Activated CD4-positive, alpha-beta T cell treated with anti-CD3 and anti-CD28 coated beads for 36 hours (primary cell): ENCODE results near the gene MRPL14. TPM values are rescaled to one million over a fixed set of nuclear protein-coding genes. Genes with fewer than 3 reads are reported as not detected.

Source experiments
- ATAC-seq: fragments of 200-7000 bp; cut with Tn5 transposase; one replicate; pipeline ENCODE4 v1.10.0; 2021; ENCODE audit warnings: mild to moderate bottlenecking, moderate library complexity
- CTCF ChIA-PET: fragments of 350-600 bp; sonication (Branson Sonifier 250); formaldehyde crosslinking; loops from one replicate; lab custom pipeline; 2021; ENCODE audit warnings: antibody characterized with exemption; lab: Charles Lee
- POLR2A ChIA-PET: fragments of 350-600 bp; sonication (Branson Sonifier 250); formaldehyde crosslinking; loops from one replicate; lab custom pipeline; 2021; ENCODE audit warnings: antibody characterized with exemption, inconsistent platforms; lab: Charles Lee
- DNase-seq: peaks from one replicate; pipeline ENCODE4 v3.0.0-alpha.2; 2020
- H3K27ac Mint-ChIP-seq: one replicate; pipeline ENCODE4 v1.8.0; 2021; ENCODE audit warnings: mixed read lengths
- H3K27me3 Mint-ChIP-seq: one replicate; pipeline ENCODE4 v1.8.0; 2021; ENCODE audit warnings: mixed read lengths
- H3K36me3 Mint-ChIP-seq: one replicate; pipeline ENCODE4 v1.8.0; 2021; ENCODE audit warnings: low read depth, mixed read lengths
- H3K4me1 Mint-ChIP-seq: one replicate; pipeline ENCODE4 v1.8.0; 2021; ENCODE audit warnings: mixed read lengths
- H3K4me3 Mint-ChIP-seq: one replicate; pipeline ENCODE4 v1.8.0; 2021; ENCODE audit warnings: mild to moderate bottlenecking, moderate library complexity, mixed read lengths
- H3K9me3 Mint-ChIP-seq: one replicate; pipeline ENCODE4 v1.8.0; 2021; ENCODE audit warnings: low read depth, mixed read lengths
- intact Hi-C, 2 experiments: fragments of 100-400 bp; cut with DNase I in 1 of 2; cut with micrococcal nuclease in 1 of 2; formaldehyde crosslinking; loops; one replicate each; pipeline versions ENCODE4 v1.14.2 to v1.15.1; 2022 to 2024; cut with DNase I, micrococcal nuclease
- total RNA-seq, 2 experiments: library from RNA; stranded (reverse); gene quantifications; one replicate each; pipeline ENCODE4 v1.2.3, GENCODE V29; 2021

MRPL14 gene
- total RNA-seq, 2 experiments from 2014 or later = 29.5 to 43.3 TPM

DNA sequence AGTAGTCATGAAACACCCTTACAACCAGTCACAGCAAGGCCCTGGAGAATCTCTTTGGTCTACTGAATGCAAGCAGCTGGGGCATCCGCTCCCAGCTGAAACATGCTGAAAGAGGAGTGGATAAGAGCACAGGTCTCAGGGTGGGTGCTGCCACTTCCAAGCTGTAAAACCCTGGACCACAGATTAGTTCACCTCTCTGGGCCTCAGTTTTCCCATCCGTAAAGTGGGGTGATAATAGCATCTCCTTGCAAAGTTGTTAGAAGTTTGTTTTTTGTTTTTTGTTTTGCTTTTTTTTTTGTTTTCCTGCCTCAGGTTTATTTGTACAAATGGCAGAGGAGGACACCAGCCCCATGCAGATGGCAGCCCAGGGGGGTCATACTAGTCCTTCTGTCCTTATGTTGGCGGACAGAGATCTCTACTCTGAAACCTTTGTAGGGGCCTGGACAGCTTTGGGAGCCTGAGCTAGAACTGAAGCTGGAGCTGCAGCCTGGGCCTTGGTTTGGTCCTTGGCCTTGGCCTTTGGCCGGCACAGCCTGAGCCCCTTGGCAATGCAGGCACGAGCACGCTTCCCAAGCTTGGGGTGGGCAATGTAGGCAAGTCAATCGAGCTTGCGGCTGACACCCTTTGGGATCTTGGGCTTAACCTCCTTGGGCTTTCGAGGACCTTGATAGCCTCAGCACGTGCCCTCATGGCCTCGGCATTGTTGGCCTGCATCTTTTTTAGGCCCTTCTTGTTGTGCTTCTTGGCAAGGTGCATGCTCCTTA lies 38.2 kb downstream of the MRPL14 start:
- no peaks in the 10 kb centered on the region for H3K4me1 Mint-ChIP-seq
- no peak for ATAC-seq
- no peak for DNase-seq
- intact Hi-C loops = no loop called here
- H3K4me3 Mint-ChIP-seq = no peak overlapping the region
- H3K27ac Mint-ChIP-seq = no peak overlapping the region
- POLR2A ChIA-PET = no interaction called here
- CTCF ChIA-PET = interaction anchor here (0.9 to 1.7 kb wide), 3 partner anchors 8 to 12 kb away, joined by 3 to 5 read pairs (median 4); no protein-coding TSS in a partner anchor
- H3K27me3 Mint-ChIP-seq = no peaks in the 10 kb centered on the region
- H3K36me3 Mint-ChIP-seq = no peaks in the 10 kb centered on the region
- H3K9me3 Mint-ChIP-seq = no peaks in the 10 kb centered on the region

GRCh38 chr6:44087623-44088022 lies 39.6 kb downstream of the MRPL14 start:
- H3K27ac Mint-ChIP-seq = no peak overlapping the region
- no peak overlapping the region for H3K4me3 Mint-ChIP-seq
- ChIA-PET CTCF (interaction anchor here (1.6 kb wide), 1 partner anchor 9 kb away, joined by 5 read pairs; no protein-coding TSS in a partner anchor), POLR2A (no interaction called here)
- H3K4me1 Mint-ChIP-seq = no peaks in the 10 kb centered on the region
- DNase-seq (no peak), ATAC-seq (no peak)
- intact Hi-C loops = no loop called here
- H3K27me3 Mint-ChIP-seq = no peaks in the 10 kb centered on the region
- no peaks in the 10 kb centered on the region for H3K36me3 Mint-ChIP-seq
- H3K9me3 Mint-ChIP-seq = no peaks in the 10 kb centered on the region

DNA sequence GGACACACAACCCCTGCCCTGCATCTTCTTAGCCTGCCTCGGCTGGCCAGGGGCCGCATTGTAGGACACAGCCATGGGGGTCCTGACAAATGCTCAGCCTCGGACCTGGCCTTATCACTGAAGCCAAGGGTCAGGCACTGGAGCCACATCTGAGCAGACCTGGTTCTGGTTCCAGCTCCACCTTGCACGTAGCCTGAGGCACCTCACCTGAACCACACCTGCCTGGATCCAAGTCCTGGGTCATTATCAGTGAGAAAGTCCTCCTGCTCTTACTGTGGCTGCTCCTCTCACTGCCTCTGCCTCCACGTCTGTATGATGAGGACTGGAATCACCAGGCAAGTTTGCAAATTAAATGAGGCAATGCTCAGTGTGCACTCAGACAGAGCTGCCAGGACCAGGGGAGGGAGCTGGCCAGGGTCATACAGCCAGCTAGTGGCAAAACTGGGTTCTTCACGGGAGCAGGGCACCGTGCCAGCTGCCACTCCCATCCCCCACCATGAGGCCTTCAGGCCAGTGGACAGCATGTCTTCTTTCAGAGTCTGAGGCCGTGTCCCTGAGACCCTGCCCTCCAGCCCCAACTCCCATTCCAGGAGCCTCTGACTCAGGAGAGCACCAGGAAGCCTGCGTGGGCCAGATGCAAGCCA lies 40.2 kb downstream of the MRPL14 start:
- ChIA-PET CTCF (interaction anchor here (0.5 to 0.6 kb wide), 2 partner anchors 373 to 396 kb away, joined by 3 read pairs; no protein-coding TSS in a partner anchor), POLR2A (interaction anchor here (0.7 kb wide), 2 partner anchors 262 to 577 kb away, joined by 4 read pairs; no protein-coding TSS in a partner anchor)
- H3K27ac Mint-ChIP-seq = no peak overlapping the region
- H3K27me3 Mint-ChIP-seq = no peaks in the 10 kb centered on the region
- no peaks in the 10 kb centered on the region for H3K9me3 Mint-ChIP-seq
- ATAC-seq (no peak), DNase-seq (no peak)
- no peaks in the 10 kb centered on the region for H3K36me3 Mint-ChIP-seq
- intact Hi-C loops = no loop called here
- no peak overlapping the region for H3K4me3 Mint-ChIP-seq
- no peaks in the 10 kb centered on the region for H3K4me1 Mint-ChIP-seq

DNA sequence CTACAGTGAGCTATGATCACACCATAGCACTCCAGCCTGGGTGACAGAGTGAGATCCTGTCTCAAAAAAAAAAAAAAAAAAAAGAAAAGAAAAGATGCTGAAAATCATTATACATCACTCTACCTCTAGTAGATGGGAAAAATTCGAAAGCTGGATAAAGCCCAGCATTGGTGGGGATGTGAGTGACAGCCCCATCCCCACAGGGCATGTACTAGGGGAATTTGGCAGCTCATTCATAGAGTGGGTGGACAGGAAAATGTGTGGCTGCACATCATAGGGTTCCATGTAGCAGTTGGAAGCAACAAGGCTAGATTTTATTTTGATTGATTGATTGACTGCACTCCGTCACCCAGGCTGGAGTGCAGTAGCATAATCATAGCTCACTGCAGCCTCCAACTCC lies 42.0 kb downstream of the MRPL14 start:
- no peak for DNase-seq
- ChIA-PET CTCF (interaction anchor here (0.6 to 1.9 kb wide), 6 partner anchors 11 to 364 kb away, joined by 3 to 5 read pairs (median 3); no protein-coding TSS in a partner anchor), POLR2A (no interaction called here)
- Mint-ChIP-seq H3K36me3 (no peaks in the 10 kb centered on the region), H3K4me3 (no peak overlapping the region), H3K9me3 (no peaks in the 10 kb centered on the region), H3K27ac (no peak overlapping the region), H3K27me3 (no peaks in the 10 kb centered on the region), H3K4me1 (no peaks in the 10 kb centered on the region)
- intact Hi-C loops = no loop called here
- no peak for ATAC-seq

- Mint-ChIP-seq H3K4me1 (no peaks in the 10 kb centered on the region), H3K27me3 (no peaks in the 10 kb centered on the region), H3K4me3 (no peak overlapping the region), H3K36me3 (no peaks in the 10 kb centered on the region), H3K9me3 (no peaks in the 10 kb centered on the region), H3K27ac (no peak overlapping the region)
- CTCF ChIA-PET = interaction anchor here (0.6 to 1.9 kb wide), 5 partner anchors 11 to 331 kb away, joined by 3 to 5 read pairs (median 3); no protein-coding TSS in a partner anchor
- DNase-seq (no peak), ATAC-seq (no peak)
- POLR2A ChIA-PET = no interaction called here
- intact Hi-C loops = no loop called here
These were observed 42.8 kb downstream of the MRPL14 start for GRCh38 chr6:44084231-44085014.

GRCh38 chr6:44082872-44083321 lies 44.4 kb downstream of the MRPL14 start:
- H3K27ac Mint-ChIP-seq = no peak overlapping the region

GRCh38 chr6:44081753-44082152 lies 45.5 kb downstream of the MRPL14 start:
- peaks cover under 1% of the 10 kb centered on the region for H3K4me1 Mint-ChIP-seq
- H3K4me3 Mint-ChIP-seq = no peak overlapping the region
- ATAC-seq (no peak), DNase-seq (no peak)
- POLR2A ChIA-PET = no interaction called here
- intact Hi-C loops = no loop called here
- H3K9me3 Mint-ChIP-seq = no peaks in the 10 kb centered on the region
- CTCF ChIA-PET = interaction anchor here (0.7 to 1.6 kb wide), 3 partner anchors 211 to 412 kb away, joined by 3 to 5 read pairs (median 3); no protein-coding TSS in a partner anchor
- no peak overlapping the region for H3K27ac Mint-ChIP-seq
- no peaks in the 10 kb centered on the region for H3K36me3 Mint-ChIP-seq
- H3K27me3 Mint-ChIP-seq = peaks cover 3% of the 10 kb centered on the region

More at GRCh38 chr6:44082872-44083321, 44.4 kb downstream of the MRPL14 start:
- no peak for ATAC-seq
- intact Hi-C loops = no loop called here
- Mint-ChIP-seq H3K27me3 (peaks cover 2% of the 10 kb centered on the region), H3K9me3 (no peaks in the 10 kb centered on the region), H3K4me1 (no peaks in the 10 kb centered on the region), H3K4me3 (no peak overlapping the region), H3K36me3 (no peaks in the 10 kb centered on the region)
- CTCF ChIA-PET = interaction anchor here (0.6 to 1.2 kb wide), 3 partner anchors 314 to 446 kb away, joined by 3 read pairs; no protein-coding TSS in a partner anchor
- POLR2A ChIA-PET = interaction anchor here (0.5 kb wide), 1 partner anchor 626 kb away, joined by 3 read pairs; no protein-coding TSS in a partner anchor
- DNase-seq = no peak

DNA sequence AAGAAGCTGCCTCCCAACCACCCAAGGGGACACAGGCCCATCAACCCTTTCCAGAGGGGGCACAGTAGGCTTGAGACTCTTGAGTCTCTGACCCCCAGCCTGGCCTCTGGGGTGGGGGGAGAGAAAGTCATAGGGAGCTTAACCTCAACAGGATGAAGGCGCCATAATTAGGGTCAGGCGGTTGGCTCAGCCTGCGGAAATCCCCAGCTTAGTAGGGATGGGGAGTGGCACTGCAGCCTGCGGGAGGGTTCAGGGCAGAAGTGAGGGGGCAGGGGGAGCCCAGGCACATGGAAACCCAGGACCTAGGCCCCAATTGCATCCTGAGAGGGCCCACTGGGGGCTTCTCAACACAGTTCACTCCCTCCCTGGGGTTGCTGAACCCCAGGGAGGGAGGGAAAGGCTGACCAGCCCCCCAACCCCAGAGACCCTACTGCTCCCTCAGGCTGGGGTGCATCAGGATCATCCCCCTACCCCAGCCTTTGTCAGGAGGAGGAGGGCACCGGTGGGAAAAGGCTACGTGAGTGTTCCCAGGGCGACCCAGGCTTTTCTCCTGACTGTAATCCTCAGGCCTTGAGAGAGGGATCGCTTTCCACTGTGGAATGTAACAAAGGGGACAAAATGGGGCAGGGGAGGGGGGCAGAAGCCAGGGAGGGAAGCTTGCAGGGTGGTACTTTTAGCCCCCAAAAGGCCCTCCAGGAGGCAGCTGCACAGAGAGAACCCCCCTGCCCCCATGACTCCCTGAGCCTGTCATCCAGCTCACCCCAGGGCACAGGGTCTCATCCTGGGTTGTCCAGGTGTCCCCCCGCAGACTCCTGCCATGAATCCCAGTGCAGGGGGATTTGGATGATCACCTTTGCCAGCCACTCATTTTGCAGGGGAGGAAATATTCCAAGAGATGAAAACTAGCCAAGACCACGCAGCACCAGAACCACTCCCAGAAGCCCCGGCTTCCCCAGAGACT lies 46.4 kb downstream of the MRPL14 start:
- Mint-ChIP-seq H3K27ac (no peak overlapping the region), H3K4me1 (peaks cover 2% of the 10 kb centered on the region), H3K36me3 (no peaks in the 10 kb centered on the region), H3K27me3 (peaks cover 6% of the 10 kb centered on the region), H3K4me3 (no peak overlapping the region), H3K9me3 (no peaks in the 10 kb centered on the region)
- ATAC-seq (no peak), DNase-seq (no peak)
- intact Hi-C loops = no loop called here
- ChIA-PET CTCF (interaction anchor here (0.6 to 2.8 kb wide), 8 partner anchors 212 to 412 kb away, joined by 3 to 32 read pairs (median 3); partner anchors contain the start of gene VEGFA), POLR2A (interaction anchor here (0.6 kb wide), 1 partner anchor 62 kb away, joined by 3 read pairs; no protein-coding TSS in a partner anchor)

- peaks cover 6% of the 10 kb centered on the region for H3K27me3 Mint-ChIP-seq
- no peak overlapping the region for H3K27ac Mint-ChIP-seq
- H3K4me3 Mint-ChIP-seq = no peak overlapping the region
- intact Hi-C loops = loop anchor here (1.0 to 10.0 kb wide), 6 partner anchors 310 to 625 kb away; partner anchors contain the start of gene DLK2 (in 1 of the 2)
- no peak for ATAC-seq
- no peaks in the 10 kb centered on the region for H3K9me3 Mint-ChIP-seq
- POLR2A ChIA-PET = interaction anchor here (1.0 kb wide), 1 partner anchor 413 kb away, joined by 4 read pairs; no protein-coding TSS in a partner anchor
- DNase-seq = no peak
- peaks cover 4% of the 10 kb centered on the region for H3K4me1 Mint-ChIP-seq
- CTCF ChIA-PET = interaction anchor here (0.6 to 2.9 kb wide), 30 partner anchors 11 to 469 kb away, joined by 3 to 37 read pairs (median 4); partner anchors contain the start of gene VEGFA
- H3K36me3 Mint-ChIP-seq = no peaks in the 10 kb centered on the region
These were observed 47.6 kb downstream of the MRPL14 start for GRCh38 chr6:44079672-44080071.
